Activated naive CD4-positive, alpha-beta T cell treated with anti-CD3 and anti-CD28 coated beads for 36 hours (primary cell): ENCODE data around the gene PHLDA3. TPM values are rescaled to one million over a fixed set of nuclear protein-coding genes. Genes with fewer than 3 reads are reported as not detected.

Experiments
- CTCF ChIA-PET: fragments of 350-600 bp; sonication (Branson Sonifier 250); formaldehyde crosslinking; loops from one replicate; lab custom pipeline; 2021; ENCODE audit warnings: antibody characterized with exemption; lab: Charles Lee
- DNase-seq: peaks from one replicate; pipeline ENCODE4 v3.0.0-alpha.2; 2020
- H3K27ac Mint-ChIP-seq: one replicate; pipeline ENCODE4 v1.8.0; 2021; ENCODE audit warnings: mild to moderate bottlenecking, mixed read lengths
- H3K27me3 Mint-ChIP-seq: one replicate; pipeline ENCODE4 v1.8.0; 2021; ENCODE audit warnings: low read depth, mixed read lengths
- H3K36me3 Mint-ChIP-seq: one replicate; pipeline ENCODE4 v1.8.0; 2021; ENCODE audit warnings: low read depth, mixed read lengths
- H3K4me1 Mint-ChIP-seq: one replicate; pipeline ENCODE4 v1.8.0; 2021; ENCODE audit warnings: low read depth, mixed read lengths
- H3K4me3 Mint-ChIP-seq: one replicate; pipeline ENCODE4 v1.8.0; 2021; ENCODE audit warnings: mild to moderate bottlenecking, moderate library complexity, mixed read lengths
- H3K9me3 Mint-ChIP-seq: one replicate; pipeline ENCODE4 v1.8.0; 2021; ENCODE audit warnings: mixed read lengths
- intact Hi-C: fragments of 100-400 bp; cut with micrococcal nuclease; formaldehyde crosslinking; loops from one replicate; pipeline ENCODE4 v1.15.1; 2023
- total RNA-seq, 2 experiments: library from RNA; stranded (reverse); gene quantifications; one replicate each; pipeline ENCODE4 v1.2.3, GENCODE V29; 2021

The PHLDA3 gene
- total RNA-seq, 2 experiments from 2014 or later = 19.5 TPM

DNA sequence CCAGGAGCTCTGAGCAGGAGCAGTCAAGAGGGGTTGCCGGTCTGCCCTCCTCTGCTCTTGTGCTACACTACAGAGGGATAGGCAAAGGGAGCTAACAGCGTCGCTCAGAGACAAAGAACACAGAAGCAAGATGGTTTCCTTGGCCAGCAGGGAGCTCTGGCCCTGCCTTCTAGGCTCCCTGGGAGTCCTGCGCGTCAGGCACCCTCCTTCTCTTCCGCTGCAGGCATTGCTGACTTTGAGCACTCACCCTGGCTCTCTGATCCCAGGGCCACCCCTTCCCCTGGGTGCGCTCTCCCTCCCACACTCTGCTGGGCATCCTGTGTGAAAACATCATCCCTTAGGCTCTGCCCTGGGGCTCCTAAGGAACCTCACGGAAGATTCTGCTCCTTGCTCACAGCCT is 47.9 kb downstream of the PHLDA3 start:
- no peak overlapping the region for H3K4me3 Mint-ChIP-seq
- H3K27me3 Mint-ChIP-seq = no peaks in the 10 kb centered on the region
- intact Hi-C loops = no loop called here
- no peaks in the 10 kb centered on the region for H3K9me3 Mint-ChIP-seq
- H3K27ac Mint-ChIP-seq = no peak overlapping the region
- H3K4me1 Mint-ChIP-seq = no peaks in the 10 kb centered on the region
- no peak for DNase-seq
- no peaks in the 10 kb centered on the region for H3K36me3 Mint-ChIP-seq
- CTCF ChIA-PET = no interaction called here

DNA sequence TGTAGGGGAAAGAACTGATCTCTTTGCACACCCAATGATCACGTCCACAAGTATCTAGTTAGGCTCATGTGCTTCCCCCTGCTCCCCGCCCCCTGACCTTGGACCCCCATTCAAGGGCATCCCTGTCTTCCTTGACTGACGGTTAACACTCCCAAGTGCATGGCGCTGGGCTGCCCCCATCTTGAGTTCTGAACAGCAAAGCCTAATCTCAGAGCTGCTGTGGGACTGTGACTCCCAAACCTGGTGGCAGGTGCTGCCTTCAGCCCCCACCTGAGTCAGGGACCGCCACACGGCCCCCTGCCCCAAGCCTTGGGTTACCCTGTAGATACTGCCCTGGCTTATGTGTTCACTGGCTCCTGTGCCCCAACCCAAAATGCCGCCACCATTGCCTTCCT is 48.4 kb downstream of the PHLDA3 start:
- no peaks in the 10 kb centered on the region for H3K27me3 Mint-ChIP-seq

DNA sequence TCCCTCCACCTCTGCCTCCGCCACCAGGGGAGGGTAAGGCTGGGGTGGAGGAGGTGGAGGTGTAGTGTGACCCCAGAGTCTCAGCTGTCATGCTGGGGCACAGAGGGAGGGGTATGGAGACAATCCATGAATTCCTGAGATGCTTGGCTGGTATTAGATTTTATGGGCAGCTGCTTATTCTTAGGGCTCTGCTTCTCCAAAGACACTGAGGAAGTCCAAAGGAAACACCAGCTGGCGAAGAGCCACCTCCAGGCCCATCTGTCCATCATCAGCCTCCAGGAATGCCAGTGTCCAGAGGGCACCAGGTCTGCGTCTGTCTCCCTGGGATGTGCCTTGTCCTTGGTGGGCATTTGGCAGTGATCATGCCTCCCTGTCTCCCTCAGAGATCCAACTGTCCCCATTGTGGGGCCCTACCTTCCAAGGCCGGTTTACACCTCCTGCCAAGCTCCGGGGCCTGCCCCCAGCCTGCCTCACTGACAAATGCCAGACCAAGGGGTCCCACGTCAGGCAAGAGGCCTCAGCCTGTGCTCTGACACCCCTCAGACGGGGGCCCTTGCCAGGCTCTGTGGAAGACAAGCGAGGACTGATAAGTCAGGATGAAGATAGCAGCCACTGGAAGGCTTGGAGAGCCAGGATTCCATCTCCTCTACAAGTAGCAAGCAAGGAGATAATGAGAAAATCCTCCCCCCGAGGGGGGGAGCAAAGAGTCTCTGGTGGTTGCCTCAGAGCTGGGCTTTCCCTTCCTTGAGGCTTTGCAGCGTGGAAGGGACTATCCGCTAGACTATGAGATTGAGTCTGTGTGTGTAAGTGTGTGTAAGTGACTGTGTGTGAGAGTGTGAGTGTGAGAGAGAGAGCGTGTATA is 49.0 kb downstream of the PHLDA3 start:
- DNase-seq = no peak
- H3K27ac Mint-ChIP-seq = no peak overlapping the region
- no peaks in the 10 kb centered on the region for H3K4me1 Mint-ChIP-seq
- CTCF ChIA-PET = no interaction called here
- no peak overlapping the region for H3K4me3 Mint-ChIP-seq
- intact Hi-C loops = no loop called here
- H3K36me3 Mint-ChIP-seq = no peaks in the 10 kb centered on the region
- H3K27me3 Mint-ChIP-seq = no peaks in the 10 kb centered on the region
- no peaks in the 10 kb centered on the region for H3K9me3 Mint-ChIP-seq

More for the DNA sequence above, 48.4 kb downstream of the PHLDA3 start:
- intact Hi-C loops = no loop called here
- CTCF ChIA-PET = no interaction called here
- H3K4me1 Mint-ChIP-seq = no peaks in the 10 kb centered on the region
- no peak overlapping the region for H3K27ac Mint-ChIP-seq
- DNase-seq = no peak
- H3K4me3 Mint-ChIP-seq = no peak overlapping the region
- no peaks in the 10 kb centered on the region for H3K9me3 Mint-ChIP-seq
- no peaks in the 10 kb centered on the region for H3K36me3 Mint-ChIP-seq

DNA sequence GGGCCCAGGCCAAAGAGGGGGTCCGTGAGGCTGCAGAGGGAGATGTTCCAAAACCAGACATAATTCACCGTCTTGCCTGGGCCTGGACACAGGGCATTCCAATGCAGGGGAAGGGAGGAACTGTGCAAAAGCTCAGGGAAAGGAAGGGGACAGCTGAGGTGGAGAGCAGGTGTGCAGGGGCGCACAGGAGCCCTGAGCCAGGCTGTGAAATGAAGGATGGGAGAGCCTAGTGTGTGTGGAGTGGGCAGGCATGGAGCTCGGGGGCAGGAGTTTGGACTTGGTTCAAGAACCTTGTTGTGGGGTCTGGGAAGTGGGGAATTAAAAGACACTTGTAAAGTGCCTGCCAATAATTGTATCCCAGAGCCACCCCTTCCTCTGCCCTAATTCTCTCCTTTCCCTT is 49.7 kb downstream of the PHLDA3 start:
- intact Hi-C loops = no loop called here
- H3K27me3 Mint-ChIP-seq = no peaks in the 10 kb centered on the region

DNA sequence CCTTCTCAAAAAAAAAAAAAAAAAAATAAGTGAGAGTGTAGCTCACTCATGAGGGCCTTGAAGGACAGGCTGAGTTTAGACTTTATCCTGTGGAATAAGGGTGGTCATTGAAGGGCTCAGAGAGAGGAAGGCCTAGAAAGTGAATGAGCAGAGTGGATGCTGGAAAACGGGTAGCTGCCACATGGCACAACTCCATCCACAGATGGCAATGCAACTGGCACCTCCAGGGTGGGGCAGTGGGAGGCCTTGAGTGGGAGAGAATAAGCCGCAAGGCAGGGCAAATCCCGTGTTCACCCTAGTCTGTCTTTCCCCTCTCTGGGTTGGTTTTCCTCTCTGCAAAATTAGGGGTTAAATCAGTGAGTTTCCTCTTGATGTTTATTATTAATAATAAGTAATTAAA is 50.5 kb downstream of the PHLDA3 start:
- no peaks in the 10 kb centered on the region for H3K4me1 Mint-ChIP-seq
- CTCF ChIA-PET = interaction anchor here (0.6 to 1.4 kb wide), 5 partner anchors 9 to 94 kb away, joined by 3 to 4 read pairs (median 3); no protein-coding TSS in a partner anchor
- H3K27me3 Mint-ChIP-seq = no peaks in the 10 kb centered on the region
- intact Hi-C loops = no loop called here
- H3K4me3 Mint-ChIP-seq = no peak overlapping the region
- DNase-seq = no peak
- no peaks in the 10 kb centered on the region for H3K9me3 Mint-ChIP-seq
- H3K36me3 Mint-ChIP-seq = no peaks in the 10 kb centered on the region
- no peak overlapping the region for H3K27ac Mint-ChIP-seq

More for the DNA sequence above, 49.7 kb downstream of the PHLDA3 start:
- no peak overlapping the region for H3K4me3 Mint-ChIP-seq
- CTCF ChIA-PET = no interaction called here
- DNase-seq = no peak
- no peaks in the 10 kb centered on the region for H3K36me3 Mint-ChIP-seq
- no peaks in the 10 kb centered on the region for H3K9me3 Mint-ChIP-seq
- no peak overlapping the region for H3K27ac Mint-ChIP-seq
- no peaks in the 10 kb centered on the region for H3K4me1 Mint-ChIP-seq

Other genes with a start within 250 kb of the PHLDA3 start
- gene PKP1, start 185.7 kb downstream of the PHLDA3 start, total RNA-seq = not detected
- not detected for gene TNNT2, start 91.5 kb downstream of the PHLDA3 start, total RNA-seq
- gene LAD1, start 69.9 kb downstream of the PHLDA3 start, total RNA-seq = not detected
- not detected for gene TNNI1, start 47.5 kb downstream of the PHLDA3 start, total RNA-seq
- 10 to 100 TPM; 35.7 to 36.6 TPM for gene CSRP1, start 37.9 kb upstream of the PHLDA3 start, total RNA-seq
- gene NAV1, start 69.9 kb upstream of the PHLDA3 start, total RNA-seq = 1 to 10 TPM in 1 of 2 experiments, under 1 TPM in 1; 0.62 to 1.2 TPM